HFFc6 (cell line): ENCODE measurements around the gene GAS7. TPM values are rescaled to one million over a fixed set of nuclear protein-coding genes. Genes with fewer than 3 reads are reported as not detected.

Experiments used
- DNase-seq: peaks from one replicate; pipeline ENCODE4 v3.0.0-alpha.2; 2018
- H3K27ac Mint-ChIP-seq: 2 replicates; pipeline ENCODE4 v1.8.0; 2020; ENCODE audit warnings: mild to moderate bottlenecking, mixed read lengths
- H3K27me3 Mint-ChIP-seq: 2 replicates; pipeline ENCODE4 v1.8.0; 2021; ENCODE audit warnings: mild to moderate bottlenecking, moderate library complexity, mixed read lengths; ENCODE audit not compliant: insufficient read depth
- H3K36me3 Mint-ChIP-seq: 2 replicates; pipeline ENCODE4 v1.8.0; 2021; ENCODE audit warnings: low read depth, mixed read lengths
- H3K4me1 Mint-ChIP-seq: 2 replicates; pipeline ENCODE4 v1.8.0; 2020; ENCODE audit warnings: low read depth, mixed read lengths
- H3K4me3 Mint-ChIP-seq: 2 replicates; pipeline ENCODE4 v1.8.0; 2020; ENCODE audit warnings: mild to moderate bottlenecking, moderate library complexity, mixed read lengths
- H3K9me3 Mint-ChIP-seq: 2 replicates; pipeline ENCODE4 v1.8.0; 2020; ENCODE audit warnings: mild to moderate bottlenecking, mixed read lengths
- total RNA-seq, 6 experiments: library from RNA; stranded (reverse); fragmentation: NEBNext Ultra II Directional; extraction: Animal tissue kit (Norgen Biotek cat#: 25700); gene quantifications; 2 replicates in 1 of 6; 3 replicates in 5 of 6; pipeline ENCODE4 v1.2.3, GENCODE V29; 2021
- TF ChIP-seq, protein P1 (sequence below): fragments of 200-600 bp; sonication (generic); IDR thresholded peaks from 2 replicates; pipeline ENCODE4 v1.5.0; 2021; ENCODE audit warnings: antibody characterized with exemption, mild to moderate bottlenecking

Gene GAS7
- total RNA-seq, 6 experiments from 2014 or later = 1.4 to 7.4 (median 3.1) TPM

DNA sequence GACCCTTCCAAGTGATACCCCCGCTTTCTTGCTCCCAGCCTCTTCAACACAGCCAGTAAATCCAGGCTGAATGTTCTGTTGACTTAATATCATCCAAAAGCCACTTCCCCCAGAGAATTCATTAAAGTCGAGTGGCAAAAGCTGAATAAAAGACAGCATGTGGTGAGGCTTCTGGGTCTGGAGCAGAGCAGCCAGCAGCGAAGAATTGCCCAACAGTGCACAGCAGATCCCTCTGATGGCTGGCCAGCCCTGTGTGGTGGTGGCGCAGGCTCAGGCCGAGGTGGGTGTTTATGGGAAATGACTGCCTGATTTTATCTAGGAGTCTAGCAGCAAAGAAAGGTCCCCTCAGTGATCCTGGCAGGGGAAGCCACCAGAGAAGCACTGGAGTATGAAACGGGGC, 263.0 kb downstream of the GAS7 start:
- Mint-ChIP-seq H3K4me1 (peaks cover 8% of the 10 kb centered on the region; the same call in 1 of the 2 replicates), H3K36me3 (no peaks in the 10 kb centered on the region), H3K9me3 (no peaks in the 10 kb centered on the region), H3K27me3 (peaks cover 7% of the 10 kb centered on the region), H3K27ac (no peak overlapping the region), H3K4me3 (no peak overlapping the region)
- no peak for DNase-seq
- TF ChIP-seq, protein P1, sequence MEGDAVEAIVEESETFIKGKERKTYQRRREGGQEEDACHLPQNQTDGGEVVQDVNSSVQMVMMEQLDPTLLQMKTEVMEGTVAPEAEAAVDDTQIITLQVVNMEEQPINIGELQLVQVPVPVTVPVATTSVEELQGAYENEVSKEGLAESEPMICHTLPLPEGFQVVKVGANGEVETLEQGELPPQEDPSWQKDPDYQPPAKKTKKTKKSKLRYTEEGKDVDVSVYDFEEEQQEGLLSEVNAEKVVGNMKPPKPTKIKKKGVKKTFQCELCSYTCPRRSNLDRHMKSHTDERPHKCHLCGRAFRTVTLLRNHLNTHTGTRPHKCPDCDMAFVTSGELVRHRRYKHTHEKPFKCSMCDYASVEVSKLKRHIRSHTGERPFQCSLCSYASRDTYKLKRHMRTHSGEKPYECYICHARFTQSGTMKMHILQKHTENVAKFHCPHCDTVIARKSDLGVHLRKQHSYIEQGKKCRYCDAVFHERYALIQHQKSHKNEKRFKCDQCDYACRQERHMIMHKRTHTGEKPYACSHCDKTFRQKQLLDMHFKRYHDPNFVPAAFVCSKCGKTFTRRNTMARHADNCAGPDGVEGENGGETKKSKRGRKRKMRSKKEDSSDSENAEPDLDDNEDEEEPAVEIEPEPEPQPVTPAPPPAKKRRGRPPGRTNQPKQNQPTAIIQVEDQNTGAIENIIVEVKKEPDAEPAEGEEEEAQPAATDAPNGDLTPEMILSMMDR = no peak

DNA sequence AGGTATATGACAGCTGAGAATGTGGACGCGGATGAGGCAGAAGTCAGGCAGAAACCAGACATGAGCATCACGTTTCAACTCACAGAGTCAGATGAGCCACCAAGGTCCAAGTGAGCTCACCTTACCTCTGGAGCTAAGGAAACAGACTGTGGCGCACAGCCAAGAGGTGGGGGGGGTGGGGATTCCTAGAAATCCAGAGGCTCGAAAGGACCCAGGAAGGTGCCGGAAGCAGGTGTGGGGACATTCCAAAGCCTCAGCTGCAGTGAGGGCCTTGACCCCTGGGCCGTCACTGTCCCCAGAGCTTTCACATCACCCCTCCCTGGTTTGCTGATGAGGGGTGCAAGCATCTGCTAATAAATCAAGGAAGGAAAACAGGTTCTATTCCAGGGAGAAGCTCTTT, 264.1 kb downstream of the GAS7 start:
- no peak overlapping the region for H3K4me3 Mint-ChIP-seq
- no peak for DNase-seq
- TF ChIP-seq, protein P1 = no peak

DNA sequence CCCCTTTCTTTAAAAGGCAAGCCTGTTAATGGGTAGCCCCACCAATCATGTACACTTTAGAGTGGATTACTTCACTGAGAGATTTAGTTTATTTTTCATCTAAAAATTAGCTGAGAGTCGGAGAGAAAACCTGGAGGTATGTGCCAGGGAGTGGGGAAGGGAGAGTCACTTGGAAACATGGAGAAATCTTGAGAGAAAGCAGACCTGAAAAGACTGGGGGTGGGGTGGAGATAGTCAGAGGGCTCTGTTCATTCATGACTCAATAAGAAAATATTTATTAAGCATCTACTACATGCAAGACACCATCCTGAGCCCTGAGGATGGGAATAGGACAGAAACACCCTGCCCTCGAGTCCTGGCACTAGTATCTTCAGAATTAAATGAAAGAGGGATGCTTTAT, 265.9 kb downstream of the GAS7 start:
- Mint-ChIP-seq H3K4me3 (no peak overlapping the region), H3K36me3 (no peaks in the 10 kb centered on the region), H3K9me3 (no peaks in the 10 kb centered on the region), H3K27ac (no peak overlapping the region), H3K27me3 (peaks cover 6% of the 10 kb centered on the region), H3K4me1 (peaks cover 8% of the 10 kb centered on the region; the same call in 1 of the 2 replicates)
- TF ChIP-seq, protein P1 = no peak
- peak; percentile 20 for DNase-seq

More for the DNA sequence above, 264.1 kb downstream of the GAS7 start:
- peaks cover 8% of the 10 kb centered on the region; the same call in 1 of the 2 replicates for H3K4me1 Mint-ChIP-seq
- peaks cover 7% of the 10 kb centered on the region for H3K27me3 Mint-ChIP-seq
- H3K9me3 Mint-ChIP-seq = no peaks in the 10 kb centered on the region
- no peak overlapping the region for H3K27ac Mint-ChIP-seq
- H3K36me3 Mint-ChIP-seq = no peaks in the 10 kb centered on the region

DNA sequence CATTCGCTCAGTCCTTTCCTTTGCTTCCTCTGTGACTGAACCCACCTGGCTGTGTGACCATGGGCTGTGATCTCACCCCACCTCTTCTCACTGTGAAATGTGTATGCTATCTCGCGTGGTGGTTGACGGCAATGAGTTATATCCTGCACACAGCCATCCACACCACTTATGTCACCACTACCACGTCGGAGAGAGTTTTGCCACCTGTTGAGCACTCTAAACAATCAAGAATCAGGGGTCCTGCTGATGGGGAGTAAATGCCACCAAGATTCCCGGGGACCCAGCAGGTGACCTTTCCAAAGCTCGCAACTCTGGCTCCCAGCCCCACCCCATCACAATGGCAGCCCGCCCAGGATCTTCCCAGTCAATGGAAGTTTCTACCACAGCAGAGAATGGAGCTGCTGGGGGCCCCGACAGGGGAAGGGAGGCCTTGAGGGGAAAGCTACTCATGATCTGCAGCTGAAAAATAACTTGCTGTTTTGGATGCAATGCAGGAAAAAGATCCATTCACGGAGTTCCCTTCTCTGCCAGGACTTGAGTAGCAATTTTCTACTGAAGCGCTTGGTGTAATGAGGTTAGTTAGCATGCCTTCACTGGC, 267.2 kb downstream of the GAS7 start:
- no peak overlapping the region for H3K27ac Mint-ChIP-seq
- H3K27me3 Mint-ChIP-seq = peaks cover 5% of the 10 kb centered on the region
- TF ChIP-seq, protein P1 = no peak
- no peaks in the 10 kb centered on the region for H3K36me3 Mint-ChIP-seq
- H3K4me1 Mint-ChIP-seq = peaks cover 8% of the 10 kb centered on the region; the same call in 1 of the 2 replicates
- H3K9me3 Mint-ChIP-seq = no peaks in the 10 kb centered on the region
- DNase-seq = no peak
- H3K4me3 Mint-ChIP-seq = no peak overlapping the region

DNA sequence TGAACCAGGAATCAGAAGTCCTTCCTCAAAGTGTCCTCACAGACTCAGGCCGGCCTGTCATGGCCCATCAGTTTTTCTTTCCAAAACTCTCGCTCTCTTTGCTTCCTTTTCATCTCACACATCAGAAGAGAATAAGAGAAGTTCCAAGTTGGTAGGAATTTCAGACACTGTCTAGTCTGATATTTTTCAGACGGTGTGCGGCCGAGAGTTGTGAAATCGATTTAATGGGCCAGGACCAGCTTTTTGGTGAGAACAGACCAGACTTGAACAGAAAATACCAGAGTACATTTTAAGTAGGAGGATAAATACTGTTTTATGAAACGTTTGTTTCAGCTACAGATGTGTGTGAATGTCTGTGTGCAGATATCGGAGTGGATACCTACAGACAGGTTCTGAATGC, 268.5 kb downstream of the GAS7 start:
- no peak for DNase-seq
- Mint-ChIP-seq H3K36me3 (no peaks in the 10 kb centered on the region), H3K4me3 (no peak overlapping the region), H3K27ac (no peak overlapping the region), H3K4me1 (peaks cover 8% of the 10 kb centered on the region; the same call in 1 of the 2 replicates), H3K9me3 (no peaks in the 10 kb centered on the region), H3K27me3 (peaks cover 5% of the 10 kb centered on the region)
- TF ChIP-seq, protein P1 = no peak
